Lower lobe of right lung (tissue), 2 donors: Measurements from ENCODE around the gene MCM7. TPM values are rescaled to one million over a fixed set of nuclear protein-coding genes. Genes with fewer than 3 reads are reported as not detected.

Experiments used
- ATAC-seq, 2 donors: fragments of 200-7000 bp; cut with Tn5 transposase; one replicate each; pipeline ENCODE4 v1.9.1; 2020 to 2022; ENCODE audit warnings: mild to moderate bottlenecking in 2 of 2, moderate library complexity in 2 of 2
- DNase-seq: peaks from one replicate; pipeline ENCODE4 v3.0.0-alpha.2; 2020
- H3K27ac ChIP-seq: fragments of 200-600 bp; one replicate; pipeline ENCODE4 v1.8.0; 2022
- H3K27me3 ChIP-seq: fragments of 200-600 bp; one replicate; pipeline ENCODE4 v1.8.0; 2022; ENCODE audit warnings: low read depth
- H3K36me3 ChIP-seq: fragments of 200-600 bp; one replicate; pipeline ENCODE4 v1.8.0; 2022; ENCODE audit warnings: mild to moderate bottlenecking
- H3K4me1 ChIP-seq: fragments of 200-600 bp; one replicate; pipeline ENCODE4 v1.8.0; 2022
- H3K4me3 ChIP-seq: fragments of 200-600 bp; one replicate; pipeline ENCODE4 v1.8.0; 2022; ENCODE audit warnings: mild to moderate bottlenecking
- H3K9me3 ChIP-seq: fragments of 200-600 bp; one replicate; pipeline ENCODE4 v1.8.0; 2022
- intact Hi-C: fragments of 100-400 bp; cut with DNase I; formaldehyde crosslinking; loops from one replicate; pipeline ENCODE4 v1.11.0; 2022
- total RNA-seq: library from RNA; stranded (reverse); fragmentation: NEBNext Ultra II Directional; extraction: Animal tissue kit (Norgen Biotek cat#: 25700); gene quantifications from one replicate; pipeline ENCODE4 v1.2.1, GENCODE V29; 2021
- TF ChIP-seq, protein P1 (sequence below): fragments of 200-600 bp; IDR thresholded peaks from one replicate; pipeline ENCODE4 v1.8.0; 2022; ENCODE audit warnings: antibody characterized with exemption, mild to moderate bottlenecking
- donor health status: DM: no; HTN: yes; CAD: no; lungs with severe emphysema.

Gene MCM7
- total RNA-seq, 1 donor from 2014 or later = 48.0 TPM

DNA sequence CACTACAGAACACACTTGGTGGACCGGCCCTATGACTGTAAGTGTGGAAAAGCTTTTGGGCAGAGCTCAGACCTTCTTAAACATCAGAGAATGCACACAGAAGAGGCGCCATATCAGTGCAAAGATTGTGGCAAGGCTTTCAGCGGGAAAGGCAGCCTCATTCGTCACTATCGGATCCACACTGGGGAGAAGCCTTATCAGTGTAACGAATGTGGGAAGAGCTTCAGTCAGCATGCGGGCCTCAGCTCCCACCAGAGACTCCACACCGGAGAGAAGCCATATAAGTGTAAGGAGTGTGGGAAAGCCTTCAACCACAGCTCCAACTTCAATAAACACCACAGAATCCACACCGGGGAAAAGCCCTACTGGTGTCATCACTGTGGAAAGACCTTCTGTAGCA lies 37.0 kb downstream of the MCM7 start:
- intact Hi-C loops = no loop called here
- DNase-seq (no peak), ATAC-seq (no peak)
- Histone ChIP-seq H3K36me3 (peaks cover 65% of the 10 kb centered on the region), H3K9me3 (no peaks in the 10 kb centered on the region), H3K27me3 (no peaks in the 10 kb centered on the region), H3K4me1 (peaks cover 11% of the 10 kb centered on the region), H3K27ac (no peak overlapping the region), H3K4me3 (no peak overlapping the region)
- TF ChIP-seq, protein P1, sequence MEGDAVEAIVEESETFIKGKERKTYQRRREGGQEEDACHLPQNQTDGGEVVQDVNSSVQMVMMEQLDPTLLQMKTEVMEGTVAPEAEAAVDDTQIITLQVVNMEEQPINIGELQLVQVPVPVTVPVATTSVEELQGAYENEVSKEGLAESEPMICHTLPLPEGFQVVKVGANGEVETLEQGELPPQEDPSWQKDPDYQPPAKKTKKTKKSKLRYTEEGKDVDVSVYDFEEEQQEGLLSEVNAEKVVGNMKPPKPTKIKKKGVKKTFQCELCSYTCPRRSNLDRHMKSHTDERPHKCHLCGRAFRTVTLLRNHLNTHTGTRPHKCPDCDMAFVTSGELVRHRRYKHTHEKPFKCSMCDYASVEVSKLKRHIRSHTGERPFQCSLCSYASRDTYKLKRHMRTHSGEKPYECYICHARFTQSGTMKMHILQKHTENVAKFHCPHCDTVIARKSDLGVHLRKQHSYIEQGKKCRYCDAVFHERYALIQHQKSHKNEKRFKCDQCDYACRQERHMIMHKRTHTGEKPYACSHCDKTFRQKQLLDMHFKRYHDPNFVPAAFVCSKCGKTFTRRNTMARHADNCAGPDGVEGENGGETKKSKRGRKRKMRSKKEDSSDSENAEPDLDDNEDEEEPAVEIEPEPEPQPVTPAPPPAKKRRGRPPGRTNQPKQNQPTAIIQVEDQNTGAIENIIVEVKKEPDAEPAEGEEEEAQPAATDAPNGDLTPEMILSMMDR = no peak

DNA sequence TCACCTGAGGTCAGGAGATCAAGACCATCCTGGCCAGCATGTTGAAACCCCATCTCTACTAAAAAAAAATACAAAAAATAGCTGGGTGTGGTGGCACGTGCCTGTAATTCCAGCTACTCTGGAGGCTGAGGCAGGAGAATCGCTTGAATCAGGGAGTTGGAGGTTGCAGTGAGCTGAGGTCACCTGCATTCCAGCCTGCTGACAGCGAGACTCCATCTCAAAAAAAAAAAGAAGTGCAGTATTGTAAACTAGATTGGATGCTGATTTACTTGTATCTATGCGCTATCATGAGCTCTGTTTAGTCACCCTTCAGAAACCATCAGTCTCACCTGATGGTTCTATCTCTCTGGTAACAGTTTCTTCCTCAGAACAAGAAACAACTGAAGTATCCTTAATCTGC lies 37.8 kb downstream of the MCM7 start:
- DNase-seq = no peak
- Histone ChIP-seq H3K36me3 (peaks cover 67% of the 10 kb centered on the region), H3K9me3 (no peaks in the 10 kb centered on the region), H3K4me3 (no peak overlapping the region), H3K27ac (no peak overlapping the region), H3K4me1 (peaks cover 11% of the 10 kb centered on the region), H3K27me3 (no peaks in the 10 kb centered on the region)
- ATAC-seq = no peak
- TF ChIP-seq, protein P1 = no peak
- intact Hi-C loops = no loop called here

DNA sequence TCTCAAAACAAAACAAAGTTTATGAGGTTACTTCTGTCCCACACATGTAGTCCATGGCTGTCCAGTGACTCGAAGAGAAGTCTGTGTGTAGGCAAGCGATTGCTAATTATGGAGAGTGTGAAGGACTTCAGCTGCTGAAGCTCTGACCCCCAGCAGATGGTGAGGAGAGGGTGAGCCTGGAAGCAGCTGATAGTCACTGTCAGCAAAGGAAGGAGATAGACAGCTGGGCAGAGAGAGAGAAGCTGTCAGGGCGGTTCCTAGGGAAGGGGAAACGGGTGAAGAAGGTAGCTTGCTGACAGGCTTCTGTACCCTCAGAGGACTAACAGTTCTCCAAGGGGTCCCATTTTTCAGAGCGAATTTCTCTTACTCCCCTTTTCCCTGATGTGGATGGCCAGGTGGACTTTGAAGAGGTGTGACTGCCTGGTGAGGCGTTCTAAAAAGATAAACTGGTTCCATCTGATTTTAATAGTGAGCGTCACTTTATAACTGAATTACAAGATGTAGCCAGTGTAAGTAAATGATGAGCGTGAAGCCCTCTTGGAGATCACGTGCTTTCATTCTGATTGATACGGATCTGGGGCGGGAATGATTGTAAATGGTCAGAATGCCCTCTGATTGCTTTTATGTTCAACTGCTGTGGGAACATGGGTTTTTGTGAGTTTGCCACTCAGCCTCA lies 39.5 kb downstream of the MCM7 start:
- H3K27ac ChIP-seq = no peak overlapping the region
- H3K4me3 ChIP-seq = no peak overlapping the region
- no peaks in the 10 kb centered on the region for H3K27me3 ChIP-seq
- intact Hi-C loops = no loop called here
- DNase-seq = no peak
- peaks cover 80% of the 10 kb centered on the region for H3K36me3 ChIP-seq
- H3K4me1 ChIP-seq = peaks cover 11% of the 10 kb centered on the region
- H3K9me3 ChIP-seq = no peaks in the 10 kb centered on the region
- TF ChIP-seq, protein P1 = no peak
- no peak for ATAC-seq

DNA sequence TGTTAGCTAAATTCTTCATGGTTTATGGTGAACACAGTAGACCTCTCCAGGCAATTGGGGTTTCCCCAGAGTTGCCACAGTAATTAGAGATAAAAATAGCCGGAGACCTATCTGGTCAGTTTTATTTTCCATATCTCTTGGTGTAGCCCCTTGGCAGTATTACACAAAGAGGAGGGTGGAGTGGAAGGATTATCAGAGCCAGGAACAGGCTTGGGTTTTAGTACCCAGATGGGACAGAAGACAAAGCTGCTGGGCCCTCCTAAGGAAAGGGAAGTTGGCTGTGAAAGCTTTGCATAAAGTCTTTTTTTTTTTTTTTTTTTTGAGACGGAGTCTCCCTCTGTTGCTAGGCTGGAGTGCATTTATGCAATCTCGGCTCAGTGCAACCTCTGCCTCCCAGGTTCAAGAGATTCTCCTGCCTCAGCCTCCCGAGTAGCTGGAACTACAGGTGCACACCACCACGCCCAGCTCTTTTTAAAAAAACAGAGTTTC lies 41.9 kb downstream of the MCM7 start:
- no peak overlapping the region for H3K27ac ChIP-seq
- H3K4me1 ChIP-seq = no peaks in the 10 kb centered on the region
- intact Hi-C loops = no loop called here
- DNase-seq = no peak
- H3K9me3 ChIP-seq = no peaks in the 10 kb centered on the region
- no peak overlapping the region for H3K4me3 ChIP-seq
- H3K36me3 ChIP-seq = peaks cover 78% of the 10 kb centered on the region
- TF ChIP-seq, protein P1 = no peak
- no peak for ATAC-seq
- H3K27me3 ChIP-seq = no peaks in the 10 kb centered on the region

DNA sequence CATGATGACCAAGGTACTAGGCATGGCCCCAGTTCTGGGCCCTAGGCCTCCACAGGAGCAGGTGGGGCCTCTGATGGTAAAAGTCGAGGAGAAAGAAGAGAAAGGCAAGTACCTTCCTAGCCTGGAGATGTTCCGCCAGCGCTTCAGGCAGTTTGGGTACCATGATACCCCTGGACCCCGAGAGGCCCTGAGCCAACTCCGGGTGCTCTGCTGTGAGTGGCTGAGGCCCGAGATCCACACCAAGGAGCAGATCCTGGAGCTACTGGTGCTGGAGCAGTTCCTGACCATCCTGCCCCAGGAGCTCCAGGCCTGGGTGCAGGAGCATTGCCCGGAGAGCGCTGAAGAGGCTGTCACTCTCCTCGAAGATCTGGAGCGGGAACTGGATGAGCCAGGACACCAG lies 44.2 kb downstream of the MCM7 start:
- Histone ChIP-seq H3K27me3 (no peaks in the 10 kb centered on the region), H3K4me3 (no peak overlapping the region), H3K4me1 (no peaks in the 10 kb centered on the region), H3K36me3 (peaks cover 61% of the 10 kb centered on the region), H3K27ac (no peak overlapping the region), H3K9me3 (no peaks in the 10 kb centered on the region)
- intact Hi-C loops = no loop called here
- ATAC-seq (no peak), DNase-seq (no peak)
- TF ChIP-seq, protein P1 = no peak
